CD4-positive, alpha-beta memory T cell (primary cell): ENCODE data around the gene GAB2. TPM values are rescaled to one million over a fixed set of nuclear protein-coding genes. Genes with fewer than 3 reads are reported as not detected.
A peak's percentile ranks its signal among the peaks of the same experiment; 100 is the strongest.

Source experiments
- CTCF ChIA-PET: fragments of 350-600 bp; sonication (Branson Sonifier 250); formaldehyde crosslinking; loops from one replicate; lab custom pipeline; 2021; ENCODE audit warnings: inconsistent platforms; ENCODE audit not compliant: partially characterized antibody; lab: Charles Lee
- POLR2A ChIA-PET: fragments of 350-600 bp; sonication (Branson Sonifier 250); formaldehyde crosslinking; loops from one replicate; lab custom pipeline; 2021; ENCODE audit not compliant: partially characterized antibody; lab: Charles Lee
- DNase-seq, 5 donors: peaks; one replicate each; pipeline versions ENCODE4 v3.0.0 to v3.0.0-alpha.2; 2020 to 2022; ENCODE audit warnings: mixed read lengths in 1 of 5
- H3K27ac ChIP-seq: one replicate; pipeline ENCODE4 v1.7.0; 2013; ENCODE audit warnings: low read depth, low read length
- H3K27me3 ChIP-seq: 2 replicates; pipeline ENCODE4 v1.7.0; 2013; ENCODE audit warnings: mild to moderate bottlenecking, low read length, moderate library complexity; ENCODE audit not compliant: insufficient read depth
- H3K36me3 ChIP-seq: 2 replicates; pipeline ENCODE4 v1.7.0; 2013; ENCODE audit warnings: mild to moderate bottlenecking, low read length, moderate library complexity; ENCODE audit not compliant: insufficient read depth
- H3K4me1 ChIP-seq: 2 replicates; pipeline ENCODE4 v1.7.0; 2013; ENCODE audit warnings: mild to moderate bottlenecking, low read length, moderate library complexity; ENCODE audit not compliant: insufficient read depth
- H3K4me3 ChIP-seq, 2 donors: one replicate each; pipeline ENCODE4 v1.7.0; 2013; ENCODE audit warnings: low read length in 2 of 2, mild to moderate bottlenecking in 1 of 2
- H3K9me3 ChIP-seq, 2 donors: one replicate each; pipeline ENCODE4 v1.7.0; 2013; ENCODE audit warnings: low read length in 2 of 2, control low read depth in 1 of 2; ENCODE audit not compliant: control insufficient read depth in 1 of 2
- H3K27ac Mint-ChIP-seq, 7 donors: one replicate each; pipeline ENCODE4 v1.8.0; 2020 to 2021; ENCODE audit warnings: mixed read lengths in 7 of 7, mild to moderate bottlenecking in 6 of 7, inconsistent platforms in 3 of 7, moderate library complexity in 3 of 7
- H3K27me3 Mint-ChIP-seq, 2 donors: one replicate each; pipeline ENCODE4 v1.8.0; 2020 to 2021; ENCODE audit warnings: mixed read lengths in 2 of 2
- H3K36me3 Mint-ChIP-seq, 2 donors: one replicate each; pipeline ENCODE4 v1.8.0; 2020 to 2021; ENCODE audit warnings: mixed read lengths in 2 of 2, inconsistent platforms in 1 of 2, mild to moderate bottlenecking in 1 of 2
- H3K4me1 Mint-ChIP-seq, 4 donors: one replicate each; pipeline ENCODE4 v1.8.0; 2020 to 2021; ENCODE audit warnings: mixed read lengths in 4 of 4, mild to moderate bottlenecking in 1 of 4
- H3K4me3 Mint-ChIP-seq, 8 donors: one replicate each; pipeline ENCODE4 v1.8.0; 2020 to 2021; ENCODE audit warnings: mixed read lengths in 8 of 8, mild to moderate bottlenecking in 7 of 8, moderate library complexity in 6 of 8, inconsistent platforms in 3 of 8
- H3K9me3 Mint-ChIP-seq, 8 donors: one replicate each; pipeline ENCODE4 v1.8.0; 2020 to 2021; ENCODE audit warnings: mixed read lengths in 8 of 8, mild to moderate bottlenecking in 5 of 8, inconsistent platforms in 3 of 8, moderate library complexity in 1 of 8
- intact Hi-C: fragments of 100-400 bp; cut with micrococcal nuclease; formaldehyde crosslinking; loops from one replicate; pipeline ENCODE4 v1.15.1; 2023
- polyA plus RNA-seq, 2 donors: library from polyadenylated mRNA; unstranded; fragments of 300-500 nt; fragmentation: Illumina TruSeq; gene quantifications; one replicate each; pipeline ENCODE4 v1.2.3, GENCODE V29; 2021
- total RNA-seq, 2 experiments: library from RNA; stranded (reverse); gene quantifications; one replicate each; pipeline ENCODE4 v1.2.3, GENCODE V29; 2021

GAB2 gene
- total and polyA plus RNA-seq, 4 experiments from 2014 or later = 0.05 to 6.7 (median 3.1) TPM

DNA sequence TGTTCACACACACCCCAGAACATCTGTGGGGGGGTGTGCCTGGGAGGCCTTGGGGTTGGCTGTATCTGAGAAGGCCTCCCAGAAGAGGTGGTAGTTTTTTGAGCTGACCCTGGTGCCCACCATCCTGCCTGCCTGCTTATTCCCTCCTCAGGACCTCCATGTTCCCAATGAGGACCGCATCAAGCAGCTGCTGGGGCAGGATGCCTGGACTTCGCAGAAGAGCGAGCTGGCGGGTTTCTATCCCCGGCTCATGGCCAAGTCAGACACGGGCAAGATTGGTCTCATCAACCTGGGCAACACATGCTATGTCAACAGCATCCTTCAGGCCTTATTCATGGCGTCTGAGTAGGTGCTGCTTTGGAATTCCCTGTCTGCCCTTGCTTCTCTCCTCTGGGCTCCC is 211.9 kb downstream of the GAB2 start:
- H3K4me1 ChIP-seq = peaks cover 36% of the 10 kb centered on the region
- H3K27me3 ChIP-seq = no peaks in the 10 kb centered on the region
- no peaks in the 10 kb centered on the region for H3K27me3 Mint-ChIP-seq
- ChIA-PET CTCF (no interaction called here), POLR2A (no interaction called here)
- H3K9me3 ChIP-seq = no peaks in the 10 kb centered on the region
- peaks cover 3% of the 10 kb centered on the region for H3K36me3 ChIP-seq
- peak overlapping the region in 2 of 7 donors; percentile 42 to 46 for H3K27ac Mint-ChIP-seq
- H3K4me3 Mint-ChIP-seq = no peak overlapping the region
- DNase-seq = no peak
- no peak overlapping the region for H3K4me3 ChIP-seq
- no peak overlapping the region for H3K27ac ChIP-seq
- no peaks in the 10 kb centered on the region for H3K9me3 Mint-ChIP-seq
- H3K4me1 Mint-ChIP-seq = peaks cover 29 to 43% (median 33%) of the 10 kb centered on the region in 4 donors
- peaks cover 32 to 34% of the 10 kb centered on the region in 2 donors for H3K36me3 Mint-ChIP-seq
- intact Hi-C loops = no loop called here

GRCh38 chr11:78205256-78205655 is 212.4 kb downstream of the GAB2 start:
- no peak for DNase-seq
- Mint-ChIP-seq H3K27ac (peak overlapping the region in 5 of 7 donors; percentile 42 to 94 (median 88)), H3K4me1 (peaks cover 29 to 46% (median 33%) of the 10 kb centered on the region in 4 donors), H3K36me3 (peaks cover 28 to 30% of the 10 kb centered on the region in 2 donors), H3K4me3 (no peak overlapping the region), H3K27me3 (no peaks in the 10 kb centered on the region), H3K9me3 (no peaks in the 10 kb centered on the region)
- ChIA-PET POLR2A (no interaction called here), CTCF (no interaction called here)
- no peaks in the 10 kb centered on the region for H3K27me3 ChIP-seq
- intact Hi-C loops = no loop called here
- peaks cover 3% of the 10 kb centered on the region for H3K36me3 ChIP-seq
- peaks cover 39% of the 10 kb centered on the region for H3K4me1 ChIP-seq
- H3K4me3 ChIP-seq = no peak overlapping the region
- H3K9me3 ChIP-seq = no peaks in the 10 kb centered on the region
- H3K27ac ChIP-seq = no peak overlapping the region

DNA sequence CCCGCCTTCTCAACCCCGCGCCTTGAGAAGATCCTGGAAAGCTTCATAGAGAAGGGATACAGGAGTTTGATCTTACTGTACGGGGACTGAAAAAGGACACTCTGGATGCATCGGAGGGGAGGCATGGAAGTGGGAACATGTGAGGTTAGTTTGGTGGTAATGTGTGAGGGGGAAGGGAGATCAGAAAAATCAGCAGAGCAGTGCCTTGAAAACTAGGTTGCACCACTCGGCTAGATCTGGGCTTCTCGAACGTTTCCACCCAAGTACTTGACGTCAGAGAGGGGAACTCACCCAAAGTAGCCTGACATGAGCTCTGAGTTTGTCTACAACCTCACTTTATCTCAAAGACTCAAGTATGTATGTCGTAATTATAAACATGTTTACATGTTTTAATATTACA is 214.4 kb downstream of the GAB2 start:
- intact Hi-C loops = no loop called here
- Mint-ChIP-seq H3K4me3 (peak overlapping the region; percentile 81 to 94 (median 86)), H3K27ac (peak overlapping the region; percentile 91 to 99 (median 97)), H3K36me3 (peaks cover 19% of the 10 kb centered on the region in 2 donors), H3K27me3 (no peaks in the 10 kb centered on the region), H3K9me3 (no peaks in the 10 kb centered on the region), H3K4me1 (peaks cover 31 to 54% (median 33%) of the 10 kb centered on the region in 4 donors)
- peak overlapping the region; percentile 41 to 54 for H3K4me3 ChIP-seq
- CTCF ChIA-PET = interaction anchor here (0.6 to 1.6 kb wide), 5 partner anchors 10 to 215 kb away, joined by 3 to 6 read pairs (median 4); partner anchors contain the start of genes ALG8 and GAB2
- H3K36me3 ChIP-seq = no peaks in the 10 kb centered on the region
- peak; percentile 73 to 93 (median 80) for DNase-seq
- no peaks in the 10 kb centered on the region for H3K27me3 ChIP-seq
- peaks cover 39% of the 10 kb centered on the region for H3K4me1 ChIP-seq
- no peaks in the 10 kb centered on the region for H3K9me3 ChIP-seq
- POLR2A ChIA-PET = interaction anchor here (0.7 to 3.1 kb wide), 9 partner anchors 9 to 372 kb away, joined by 3 to 53 read pairs (median 5); partner anchors contain the start of genes ALG8, GAB2, KCTD21 and NARS2
- H3K27ac ChIP-seq = peak overlapping the region; percentile 73

DNA sequence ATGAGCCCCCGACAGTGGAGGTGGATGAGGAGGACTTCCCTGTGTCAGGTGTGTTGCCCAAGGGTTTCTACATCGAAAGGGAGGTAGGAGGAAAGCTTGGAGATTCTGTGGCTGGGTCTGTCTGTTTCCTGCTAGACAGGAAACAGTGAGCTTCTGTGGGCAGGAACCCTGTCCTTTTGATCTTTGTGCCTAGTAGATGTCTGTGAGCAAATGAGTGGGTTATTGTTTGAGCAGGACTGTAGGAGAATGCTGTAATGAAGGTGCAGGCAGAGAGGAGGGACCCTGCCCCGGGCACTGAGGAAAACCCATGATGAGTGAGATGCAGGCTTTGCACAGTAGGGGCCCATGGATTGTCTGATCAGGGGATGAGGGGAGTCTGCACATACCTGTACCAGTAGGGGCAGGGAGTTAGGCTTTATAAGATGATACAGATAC is 214.9 kb downstream of the GAB2 start:
- peaks cover 39% of the 10 kb centered on the region for H3K4me1 ChIP-seq
- intact Hi-C loops = loop anchor here (1.0 kb wide), 2 partner anchors 14 to 63 kb away; partner anchors contain the start of genes ALG8, KCTD21 and USP35
- Mint-ChIP-seq H3K27me3 (no peaks in the 10 kb centered on the region), H3K4me1 (peaks cover 31 to 54% (median 33%) of the 10 kb centered on the region in 4 donors), H3K36me3 (peaks cover 15 to 17% of the 10 kb centered on the region in 2 donors), H3K9me3 (no peaks in the 10 kb centered on the region), H3K4me3 (peak overlapping the region; percentile 81 to 94 (median 86)), H3K27ac (peak overlapping the region; percentile 91 to 99 (median 97))
- no peaks in the 10 kb centered on the region for H3K9me3 ChIP-seq
- no peaks in the 10 kb centered on the region for H3K36me3 ChIP-seq
- ChIA-PET CTCF (interaction anchor here (0.7 to 1.6 kb wide), 5 partner anchors 9 to 215 kb away, joined by 3 to 6 read pairs (median 4); partner anchors contain the start of genes ALG8 and GAB2), POLR2A (interaction anchor here (0.7 to 3.1 kb wide), 10 partner anchors 9 to 372 kb away, joined by 3 to 53 read pairs (median 5); partner anchors contain the start of genes ALG8, GAB2, KCTD21 and NARS2)
- H3K27ac ChIP-seq = peak overlapping the region; percentile 73
- no peaks in the 10 kb centered on the region for H3K27me3 ChIP-seq
- peak; percentile 76 to 94 (median 79) for DNase-seq
- H3K4me3 ChIP-seq = peak overlapping the region; percentile 41 to 54

DNA sequence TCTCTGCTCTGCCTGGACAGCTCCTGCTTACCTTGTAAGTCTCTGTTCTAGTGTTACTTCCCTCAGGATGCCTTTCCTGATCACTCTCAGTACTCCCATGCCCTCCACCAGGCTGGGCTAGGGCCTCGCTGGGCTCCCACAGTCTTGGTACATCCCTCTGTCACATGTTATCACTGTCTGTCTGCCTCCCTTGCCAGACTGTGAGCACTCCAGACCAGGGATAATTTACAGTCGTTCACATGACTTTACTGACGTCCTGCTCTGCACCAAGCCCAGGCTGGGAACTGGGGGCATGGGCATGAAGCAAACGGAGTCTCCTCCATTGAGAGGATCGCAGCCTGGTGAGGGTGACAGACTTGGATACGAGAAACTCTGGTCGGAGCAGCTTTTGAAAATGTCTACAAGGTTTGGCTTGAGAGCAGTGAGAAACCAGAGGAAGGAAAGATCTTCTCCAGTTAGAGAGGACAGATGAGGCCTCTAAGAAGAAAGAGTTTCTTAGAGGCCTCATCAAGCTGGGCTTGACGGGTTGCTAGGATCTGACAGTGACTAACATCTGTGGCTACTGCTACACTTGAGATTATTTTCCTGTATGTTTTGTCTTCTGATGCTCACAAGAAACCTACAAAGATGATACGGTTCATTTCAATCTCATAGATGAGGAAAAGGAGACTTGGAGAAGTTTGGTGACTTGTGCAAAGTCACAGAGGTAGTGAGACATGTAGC is 216.4 kb downstream of the GAB2 start:
- Histone ChIP-seq H3K27me3 (no peaks in the 10 kb centered on the region), H3K36me3 (no peaks in the 10 kb centered on the region), H3K4me1 (peaks cover 39% of the 10 kb centered on the region), H3K9me3 (no peaks in the 10 kb centered on the region), H3K4me3 (no peak overlapping the region), H3K27ac (peak overlapping the region; percentile 73)
- ChIA-PET POLR2A (interaction anchor here (0.8 to 3.1 kb wide), 5 partner anchors 12 to 363 kb away, joined by 3 to 53 read pairs (median 4); partner anchors contain the start of genes GAB2, INTS4, KCTD21 and USP35), CTCF (interaction anchor here (0.5 to 1.5 kb wide), 3 partner anchors 28 to 362 kb away, joined by 3 to 4 read pairs (median 4); partner anchors contain the start of gene ALG8)
- intact Hi-C loops = no loop called here
- Mint-ChIP-seq H3K27me3 (no peaks in the 10 kb centered on the region), H3K9me3 (no peaks in the 10 kb centered on the region), H3K36me3 (peaks cover 14 to 17% of the 10 kb centered on the region in 2 donors), H3K4me3 (peak overlapping the region in 7 of 8 donors; percentile 15 to 94 (median 86)), H3K4me1 (peaks cover 31 to 51% (median 33%) of the 10 kb centered on the region in 4 donors), H3K27ac (peak overlapping the region; percentile 91 to 99 (median 97))
- DNase-seq = no peak

- Mint-ChIP-seq H3K27me3 (no peaks in the 10 kb centered on the region), H3K36me3 (peaks cover 14 to 19% of the 10 kb centered on the region in 2 donors), H3K4me1 (peaks cover 31 to 50% (median 33%) of the 10 kb centered on the region in 4 donors), H3K27ac (peak overlapping the region in 5 of 7 donors; percentile 42 to 99 (median 96)), H3K9me3 (no peaks in the 10 kb centered on the region), H3K4me3 (no peak overlapping the region)
- CTCF ChIA-PET = interaction anchor here (1.5 kb wide), 1 partner anchor 28 kb away, joined by 4 read pairs; no protein-coding TSS in a partner anchor
- POLR2A ChIA-PET = interaction anchor here (0.6 to 1.7 kb wide), 3 partner anchors 12 to 206 kb away, joined by 3 to 4 read pairs (median 3); partner anchors contain the start of genes INTS4, KCTD21 and USP35
- H3K4me1 ChIP-seq = peaks cover 39% of the 10 kb centered on the region
- H3K9me3 ChIP-seq = no peaks in the 10 kb centered on the region
- H3K36me3 ChIP-seq = no peaks in the 10 kb centered on the region
- DNase-seq = no peak
- intact Hi-C loops = no loop called here
- no peaks in the 10 kb centered on the region for H3K27me3 ChIP-seq
- H3K27ac ChIP-seq = no peak overlapping the region
- no peak overlapping the region for H3K4me3 ChIP-seq
Measured at GRCh38 chr11:78200553-78200952, 217.1 kb downstream of the GAB2 start.
